Ascending aorta (tissue), 2 donors: ENCODE results near the gene KRTAP4-9. TPM values are rescaled to one million over a fixed set of nuclear protein-coding genes. Genes with fewer than 3 reads are reported as not detected.
"Not testable (repeated sequence)": the region's sequence is repeated elsewhere in the genome, so short reads cannot be mapped to it uniquely, and the experiment has no call there.

Experiments used
- DNase-seq, 2 donors: peaks; one replicate each; pipeline ENCODE4 v3.0.0-alpha.2; 2019; ENCODE audit warnings: low spot score in 2 of 2
- H3K27ac ChIP-seq, 2 donors: fragments of 200-600 bp; sonication (generic); one replicate each; pipeline ENCODE4 v1.5.1; 2016 to 2017; ENCODE audit warnings: mild to moderate bottlenecking in 1 of 2
- H3K27me3 ChIP-seq: fragments of 200-600 bp; sonication (generic); one replicate; pipeline ENCODE4 v1.5.1; 2017
- H3K36me3 ChIP-seq, 2 donors: fragments of 200-600 bp; sonication (generic); one replicate each; pipeline ENCODE4 v1.5.1; 2016
- H3K4me1 ChIP-seq, 2 donors: fragments of 200-600 bp; sonication (generic); one replicate each; pipeline ENCODE4 v1.5.1; 2016 to 2017; ENCODE audit warnings: mild to moderate bottlenecking in 1 of 2
- H3K4me3 ChIP-seq, 2 donors: fragments of 200-600 bp; sonication (generic); one replicate each; pipeline ENCODE4 v1.5.1; 2016 to 2017; ENCODE audit warnings: mild to moderate bottlenecking in 1 of 2
- H3K9me3 ChIP-seq, 2 donors: fragments of 200-600 bp; sonication (generic); one replicate each; pipeline ENCODE4 v1.5.1; 2016
- intact Hi-C: fragments of 100-400 bp; cut with DNase I; formaldehyde crosslinking; loops from one replicate; pipeline ENCODE4 v1.15.1; 2023
- total RNA-seq: library from RNA; depleted of rRNA; stranded (reverse); fragments of >200 nt; gene quantifications from one replicate; pipeline ENCODE4 v1.1.0, GENCODE V29; 2016
- TF ChIP-seq, protein P1 (sequence below), 3 experiments: fragments of 200-600 bp in 2 of 3; fragments of 450-650 bp in 1 of 3; sonication (generic) in 2 of 3; IDR thresholded peaks; one replicate each; pipeline ENCODE4 v1.5.1; 2016 to 2019; ENCODE audit warnings: antibody characterized with exemption in 3 of 3, mild to moderate bottlenecking in 1 of 3, moderate library complexity in 1 of 3

KRTAP4-9 gene
- not detected for total RNA-seq

DNA sequence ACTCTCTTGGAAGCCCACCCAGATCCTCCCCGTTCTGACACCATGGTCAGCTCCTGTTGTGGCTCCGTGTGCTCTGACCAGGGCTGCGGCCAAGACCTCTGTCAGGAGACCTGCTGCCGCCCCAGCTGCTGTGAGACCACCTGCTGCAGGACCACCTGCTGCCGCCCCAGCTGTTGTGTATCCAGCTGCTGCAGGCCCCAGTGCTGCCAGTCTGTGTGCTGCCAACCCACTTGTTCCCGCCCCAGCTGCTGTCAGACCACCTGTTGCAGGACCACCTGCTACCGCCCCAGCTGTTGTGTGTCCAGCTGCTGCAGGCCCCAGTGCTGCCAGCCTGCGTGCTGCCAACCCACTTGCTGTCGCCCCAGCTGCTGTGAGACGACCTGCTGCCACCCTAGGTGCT is at the start of gene KRTAP4-9:
Gene KRTAP4-9, plus strand, starts transcription at position 43 of the 400 bp plus-strand sequence. Its CDS starts 0 bp downstream, at position 43.
- H3K27me3 ChIP-seq, H3K9me3 ChIP-seq, intact Hi-C loops, H3K36me3 ChIP-seq, DNase-seq, H3K4me1 ChIP-seq, H3K4me3 ChIP-seq, H3K27ac ChIP-seq: not testable (repeated sequence)

DNA sequence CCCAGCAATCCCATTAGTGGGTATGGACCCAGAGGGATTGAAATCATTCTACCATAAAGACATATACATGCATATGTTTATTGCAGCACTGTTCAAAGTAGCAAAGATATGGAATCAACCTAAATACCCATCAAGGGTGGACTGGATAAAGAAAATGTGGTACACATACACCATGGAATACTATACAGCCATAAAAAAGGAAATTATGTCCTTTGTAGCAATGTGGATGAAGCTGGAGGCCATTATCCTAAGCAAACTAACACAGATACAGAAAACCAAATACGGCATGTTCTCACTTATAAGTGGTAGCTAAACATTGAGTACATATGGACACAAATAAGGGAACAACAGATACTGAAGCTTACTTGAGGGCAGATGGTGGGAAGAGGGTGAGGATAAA is 47.6 kb upstream of the KRTAP4-9 start:
- DNase-seq, result no peak
- no peaks in the 10 kb centered on the region for H3K27me3 ChIP-seq
- H3K9me3 ChIP-seq, result peaks cover 0 to 3% of the 10 kb centered on the region in 2 donors
- H3K4me1 ChIP-seq, result peaks cover 9 to 10% of the 10 kb centered on the region in 2 donors
- intact Hi-C loops, result no loop called here
- no peaks in the 10 kb centered on the region for H3K36me3 ChIP-seq
- TF ChIP-seq, protein P1, sequence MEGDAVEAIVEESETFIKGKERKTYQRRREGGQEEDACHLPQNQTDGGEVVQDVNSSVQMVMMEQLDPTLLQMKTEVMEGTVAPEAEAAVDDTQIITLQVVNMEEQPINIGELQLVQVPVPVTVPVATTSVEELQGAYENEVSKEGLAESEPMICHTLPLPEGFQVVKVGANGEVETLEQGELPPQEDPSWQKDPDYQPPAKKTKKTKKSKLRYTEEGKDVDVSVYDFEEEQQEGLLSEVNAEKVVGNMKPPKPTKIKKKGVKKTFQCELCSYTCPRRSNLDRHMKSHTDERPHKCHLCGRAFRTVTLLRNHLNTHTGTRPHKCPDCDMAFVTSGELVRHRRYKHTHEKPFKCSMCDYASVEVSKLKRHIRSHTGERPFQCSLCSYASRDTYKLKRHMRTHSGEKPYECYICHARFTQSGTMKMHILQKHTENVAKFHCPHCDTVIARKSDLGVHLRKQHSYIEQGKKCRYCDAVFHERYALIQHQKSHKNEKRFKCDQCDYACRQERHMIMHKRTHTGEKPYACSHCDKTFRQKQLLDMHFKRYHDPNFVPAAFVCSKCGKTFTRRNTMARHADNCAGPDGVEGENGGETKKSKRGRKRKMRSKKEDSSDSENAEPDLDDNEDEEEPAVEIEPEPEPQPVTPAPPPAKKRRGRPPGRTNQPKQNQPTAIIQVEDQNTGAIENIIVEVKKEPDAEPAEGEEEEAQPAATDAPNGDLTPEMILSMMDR (IDR thresholded peaks at IDR 0.05), result no peak
- no peak overlapping the region for H3K27ac ChIP-seq
- H3K4me3 ChIP-seq, result no peak overlapping the region

DNA sequence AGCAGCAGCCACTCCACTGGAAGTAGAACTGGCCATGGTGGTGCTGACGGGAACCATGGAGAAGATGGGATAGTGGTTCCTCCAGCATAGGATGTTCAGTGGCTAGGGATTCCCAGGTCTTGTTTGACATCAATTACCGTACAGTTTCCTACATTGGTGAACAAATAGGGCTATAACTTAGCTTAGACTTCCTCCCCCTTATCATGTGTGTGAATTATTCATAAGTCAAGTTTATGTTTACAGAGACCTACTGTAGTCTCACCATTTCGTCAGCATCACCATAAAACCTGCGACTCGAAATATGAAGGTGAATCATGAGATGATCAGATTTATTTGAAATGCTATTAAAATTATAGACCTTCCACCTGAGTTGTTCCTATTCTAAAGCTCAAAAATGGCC is 46.4 kb upstream of the KRTAP4-9 start:
- Histone ChIP-seq H3K4me1 (peaks cover 9 to 10% of the 10 kb centered on the region in 2 donors), H3K27ac (no peak overlapping the region), H3K36me3 (no peaks in the 10 kb centered on the region), H3K4me3 (no peak overlapping the region), H3K9me3 (no peaks in the 10 kb centered on the region), H3K27me3 (no peaks in the 10 kb centered on the region)
- TF ChIP-seq, protein P1 (IDR thresholded peaks at IDR 0.05), result no peak
- intact Hi-C loops, result no loop called here
- no peak for DNase-seq

DNA sequence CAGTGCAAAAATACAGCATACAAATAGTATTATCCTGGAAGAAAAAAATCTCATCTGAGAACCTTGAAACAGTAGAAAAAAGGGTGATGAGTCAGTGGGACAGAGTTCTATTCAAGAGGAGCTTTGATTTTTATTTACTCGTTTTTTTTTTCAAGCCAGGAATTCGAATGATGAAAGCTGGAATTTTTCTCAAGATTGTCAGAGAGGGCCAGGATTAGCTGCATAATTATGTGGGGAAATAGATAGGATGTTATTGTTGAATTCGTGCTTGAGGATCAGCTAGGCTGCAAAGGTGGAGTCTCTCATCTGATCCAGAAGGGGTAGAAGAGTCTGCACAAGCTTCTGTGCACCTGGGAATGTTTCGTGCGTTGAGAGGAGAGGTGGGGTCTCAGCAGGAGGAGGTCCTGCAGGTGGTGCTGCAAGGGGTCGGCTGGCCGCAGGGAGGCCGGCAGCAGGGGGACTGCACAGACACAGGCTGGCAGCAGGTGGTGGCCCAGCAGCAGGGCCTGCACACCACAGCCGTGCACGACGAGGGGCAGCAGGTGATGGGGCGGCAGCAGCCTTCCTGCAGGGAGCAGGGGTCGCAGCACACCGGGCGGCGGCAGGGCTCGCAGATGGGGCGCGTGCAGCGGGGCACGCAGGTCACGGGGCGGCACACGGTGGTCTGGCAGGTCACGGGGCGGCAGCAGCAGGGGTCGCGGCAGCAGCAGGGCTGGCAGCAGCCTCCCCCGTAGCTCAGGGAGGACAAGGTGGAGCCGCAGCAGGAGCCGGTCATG is 45.7 kb upstream of the KRTAP4-9 start:
- H3K36me3 ChIP-seq, H3K27me3 ChIP-seq, H3K4me1 ChIP-seq, H3K4me3 ChIP-seq, intact Hi-C loops, H3K9me3 ChIP-seq, H3K27ac ChIP-seq, DNase-seq: not testable (repeated sequence)

DNA sequence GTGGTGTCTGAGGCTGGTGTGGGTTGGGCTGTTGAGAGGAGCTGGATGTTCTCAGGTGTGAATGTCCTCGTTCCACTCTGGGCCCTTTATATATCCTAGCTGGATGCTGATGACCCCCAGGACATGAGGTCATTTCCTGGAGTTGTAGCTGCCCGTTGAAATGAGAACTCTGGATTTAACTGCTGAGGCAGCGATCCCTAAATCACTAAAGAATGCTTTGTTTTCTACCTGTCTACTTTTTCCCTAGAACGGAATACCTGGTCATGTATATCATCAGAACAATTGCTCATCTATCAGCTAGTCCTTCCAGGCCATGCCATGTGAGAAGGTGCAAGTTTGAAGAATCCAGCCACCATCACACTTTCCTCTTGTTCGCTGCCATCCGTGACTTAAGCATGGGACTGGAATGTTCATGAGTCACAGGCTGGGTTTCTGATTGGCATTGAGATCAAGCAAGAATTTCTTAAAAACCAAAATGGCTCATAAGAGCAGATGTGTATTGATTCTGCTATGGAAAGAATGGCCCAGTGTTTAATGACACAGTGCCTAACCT is 45.1 kb upstream of the KRTAP4-9 start, which contains the start of gene KRTAP2-3:
Gene KRTAP2-3, minus strand, starts transcription at position 63 of the 553 bp plus-strand sequence. CDS start 64 bp downstream, outside the sequence.
- intact Hi-C loops, result no loop called here
- no peak for DNase-seq
- Histone ChIP-seq H3K36me3 (no peaks in the 10 kb centered on the region), H3K9me3 (no peaks in the 10 kb centered on the region), H3K4me1 (peaks cover 9 to 10% of the 10 kb centered on the region in 2 donors), H3K4me3 (no peak within 1 kb of the TSS), H3K27me3 (no peaks in the 10 kb centered on the region), H3K27ac (no peak within 1 kb of the TSS)
- TF ChIP-seq, protein P1 (IDR thresholded peaks at IDR 0.05), result no peak

DNA sequence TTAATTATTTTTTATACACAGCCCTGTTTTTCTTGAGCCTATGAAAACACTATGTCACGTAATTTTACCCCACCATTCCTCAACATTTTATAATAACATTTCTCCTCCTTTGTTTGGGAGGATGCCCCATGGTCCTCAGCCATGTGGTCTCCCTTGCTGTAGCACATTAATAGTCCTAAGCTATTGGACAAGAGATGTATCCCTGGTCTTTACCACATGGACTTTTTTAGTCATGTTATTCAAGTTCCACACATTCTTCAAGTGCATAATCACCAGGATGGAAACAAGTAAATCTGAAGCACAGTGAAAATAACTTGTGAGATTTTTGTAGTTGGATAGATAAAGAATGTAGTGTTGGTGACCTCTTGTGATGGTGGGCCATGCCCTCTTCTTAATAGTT is 43.2 kb upstream of the KRTAP4-9 start:
- Histone ChIP-seq H3K36me3 (no peaks in the 10 kb centered on the region), H3K4me1 (peaks cover 9 to 10% of the 10 kb centered on the region in 2 donors), H3K4me3 (no peak overlapping the region), H3K9me3 (no peaks in the 10 kb centered on the region), H3K27ac (peak overlapping the region; percentile 64 to 66), H3K27me3 (no peaks in the 10 kb centered on the region)
- TF ChIP-seq, protein P1 (IDR thresholded peaks at IDR 0.05), result no peak
- DNase-seq, result no peak
- intact Hi-C loops, result no loop called here
